Bronchial epithelial cell (primary cell): ENCODE data around the gene CHD9. TPM values are rescaled to one million over a fixed set of nuclear protein-coding genes. Genes with fewer than 3 reads are reported as not detected.

ENCODE experiments used
- DNase-seq: peaks from one replicate; pipeline ENCODE4 v3.0.0-alpha.2; 2010; ENCODE audit warnings: low read depth
- FAIRE-seq: peaks from 2 replicates; lab custom pipeline; 2011; peaks lifted over from hg19 to GRCh38; lab: Jason Lieb, UNC
- H3K27me3 ChIP-seq: 2 replicates; pipeline ENCODE4 v1.5.1; 2011; ENCODE audit warnings: low read length; ENCODE audit not compliant: control insufficient read depth, insufficient read depth
- H3K36me3 ChIP-seq: 2 replicates; pipeline ENCODE4 v1.5.1; 2011; ENCODE audit warnings: low read length; ENCODE audit not compliant: control insufficient read depth, insufficient read depth
- H3K4me3 ChIP-seq: 2 replicates; pipeline ENCODE4 v1.5.1; 2011; ENCODE audit warnings: mild to moderate bottlenecking, low read depth, low read length, control low read depth
- total RNA-seq: library from RNA; depleted of rRNA; stranded (reverse); fragments of >200 nt; gene quantifications from 2 replicates; pipeline ENCODE4 v1.2.1, GENCODE V29; 2014
- TF ChIP-seq, protein P1 (sequence below): IDR thresholded peaks from 2 replicates; pipeline ENCODE4 v1.5.1; 2011; ENCODE audit warnings: mild to moderate bottlenecking, moderate library complexity, low read length, control low read depth, inconsistent platforms; ENCODE audit not compliant: insufficient read depth, severe bottlenecking

The CHD9 gene
- total RNA-seq, 1 donor from 2014 or later = 35.3 TPM

DNA sequence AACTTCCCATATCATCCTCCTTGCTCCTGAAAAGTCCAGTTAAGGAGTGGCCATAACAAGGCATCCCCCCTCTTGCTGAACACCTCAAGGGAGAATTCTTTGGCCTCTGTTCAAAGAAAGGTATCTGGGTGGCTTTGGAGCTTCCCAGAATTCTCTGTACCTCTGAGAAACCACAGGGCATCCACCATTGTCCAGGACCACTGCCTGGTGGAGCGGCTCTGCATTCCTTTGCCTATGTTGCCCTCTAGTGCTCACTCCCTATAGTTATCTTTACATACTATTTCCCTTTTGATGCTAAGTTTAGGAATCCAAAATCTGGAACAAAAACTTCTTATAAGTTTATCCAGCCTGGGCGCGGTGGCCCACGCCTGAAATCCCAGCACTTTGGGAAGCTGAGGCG is 32.4 kb upstream of the CHD9 start:
- peak; percentile 47 for DNase-seq
- no peaks in the 10 kb centered on the region for H3K27me3 ChIP-seq
- no peak overlapping the region for H3K4me3 ChIP-seq
- no peak for FAIRE-seq
- H3K36me3 ChIP-seq = no peaks in the 10 kb centered on the region
- TF ChIP-seq, protein P1, sequence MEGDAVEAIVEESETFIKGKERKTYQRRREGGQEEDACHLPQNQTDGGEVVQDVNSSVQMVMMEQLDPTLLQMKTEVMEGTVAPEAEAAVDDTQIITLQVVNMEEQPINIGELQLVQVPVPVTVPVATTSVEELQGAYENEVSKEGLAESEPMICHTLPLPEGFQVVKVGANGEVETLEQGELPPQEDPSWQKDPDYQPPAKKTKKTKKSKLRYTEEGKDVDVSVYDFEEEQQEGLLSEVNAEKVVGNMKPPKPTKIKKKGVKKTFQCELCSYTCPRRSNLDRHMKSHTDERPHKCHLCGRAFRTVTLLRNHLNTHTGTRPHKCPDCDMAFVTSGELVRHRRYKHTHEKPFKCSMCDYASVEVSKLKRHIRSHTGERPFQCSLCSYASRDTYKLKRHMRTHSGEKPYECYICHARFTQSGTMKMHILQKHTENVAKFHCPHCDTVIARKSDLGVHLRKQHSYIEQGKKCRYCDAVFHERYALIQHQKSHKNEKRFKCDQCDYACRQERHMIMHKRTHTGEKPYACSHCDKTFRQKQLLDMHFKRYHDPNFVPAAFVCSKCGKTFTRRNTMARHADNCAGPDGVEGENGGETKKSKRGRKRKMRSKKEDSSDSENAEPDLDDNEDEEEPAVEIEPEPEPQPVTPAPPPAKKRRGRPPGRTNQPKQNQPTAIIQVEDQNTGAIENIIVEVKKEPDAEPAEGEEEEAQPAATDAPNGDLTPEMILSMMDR = peak; percentile 61

DNA sequence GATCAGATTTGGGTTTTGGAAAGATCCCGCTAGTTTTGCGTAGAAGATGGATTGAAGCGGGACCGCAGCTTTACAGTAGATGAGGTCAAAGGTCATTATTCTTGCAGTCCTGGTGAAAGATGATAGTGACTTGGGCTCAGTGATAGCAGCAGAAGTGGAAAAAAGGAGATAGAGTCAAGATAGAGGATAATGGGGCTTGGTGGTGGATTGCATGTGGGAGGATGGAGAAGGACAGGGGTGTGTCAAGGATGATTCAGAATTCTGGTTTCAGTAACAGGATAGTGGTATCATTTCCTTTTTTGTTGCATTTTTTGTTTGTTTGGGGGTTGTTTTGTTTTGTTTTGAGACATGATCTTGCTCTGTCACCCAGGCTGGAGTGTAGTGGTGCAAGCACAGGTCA is 30.7 kb upstream of the CHD9 start:
- Histone ChIP-seq H3K4me3 (no peak overlapping the region), H3K36me3 (no peaks in the 10 kb centered on the region), H3K27me3 (no peaks in the 10 kb centered on the region)
- TF ChIP-seq, protein P1 = no peak
- DNase-seq = no peak
- FAIRE-seq = no peak

DNA sequence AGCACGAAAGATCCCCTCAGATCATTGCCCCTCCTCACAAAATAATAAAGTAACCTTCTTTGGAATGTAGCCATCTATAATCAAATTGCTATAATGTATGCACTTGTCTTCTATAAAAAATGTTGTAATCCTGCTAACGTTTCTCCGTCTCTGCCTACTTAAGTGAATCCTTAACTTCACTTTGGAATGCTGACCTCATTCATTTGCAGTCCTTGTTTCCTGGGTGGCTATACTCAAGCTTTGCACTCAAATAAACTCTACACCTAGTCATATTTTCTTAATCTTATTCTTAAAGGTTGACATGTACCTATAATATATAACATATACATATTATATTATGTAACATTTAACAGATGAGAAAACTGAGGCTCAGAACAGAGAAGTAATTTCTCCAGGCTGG is 24.8 kb upstream of the CHD9 start:
- no peaks in the 10 kb centered on the region for H3K36me3 ChIP-seq
- H3K4me3 ChIP-seq = no peak overlapping the region
- DNase-seq (no peak), FAIRE-seq (no peak)
- H3K27me3 ChIP-seq = no peaks in the 10 kb centered on the region
- TF ChIP-seq, protein P1 = no peak

DNA sequence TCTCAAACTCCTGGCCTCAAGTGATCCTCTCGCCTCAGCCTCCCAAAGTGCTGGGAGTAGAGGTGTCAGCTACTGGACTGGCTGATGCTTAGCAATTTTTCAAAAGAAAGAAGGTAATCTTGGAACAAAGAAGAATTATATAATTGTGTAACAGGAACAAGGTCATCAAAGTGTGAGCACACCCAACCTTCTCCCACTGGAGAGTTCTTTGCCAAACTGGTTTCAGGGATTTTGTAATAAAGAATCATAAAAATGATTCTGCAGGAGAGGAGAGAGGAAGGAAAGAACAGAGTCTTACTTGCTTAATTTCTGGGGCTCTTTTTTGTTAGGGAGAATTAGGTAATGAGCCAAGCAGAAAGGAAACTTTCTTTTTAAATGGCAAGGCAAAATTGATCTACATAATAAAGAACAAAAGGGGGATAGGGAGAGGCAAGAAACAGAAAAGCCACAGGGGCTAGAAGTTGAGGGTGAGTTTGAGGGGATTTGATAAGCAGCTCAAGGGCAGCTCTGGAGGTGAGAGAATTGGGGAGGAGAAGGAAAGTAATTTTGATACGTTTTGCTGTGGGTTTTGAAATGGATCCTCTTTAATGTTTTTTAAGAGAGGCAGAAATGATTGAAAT is 23.4 kb upstream of the CHD9 start:
- no peaks in the 10 kb centered on the region for H3K27me3 ChIP-seq
- no peak for FAIRE-seq
- DNase-seq = peak; percentile 57
- no peak overlapping the region for H3K4me3 ChIP-seq
- H3K36me3 ChIP-seq = no peaks in the 10 kb centered on the region
- TF ChIP-seq, protein P1 = no peak

DNA sequence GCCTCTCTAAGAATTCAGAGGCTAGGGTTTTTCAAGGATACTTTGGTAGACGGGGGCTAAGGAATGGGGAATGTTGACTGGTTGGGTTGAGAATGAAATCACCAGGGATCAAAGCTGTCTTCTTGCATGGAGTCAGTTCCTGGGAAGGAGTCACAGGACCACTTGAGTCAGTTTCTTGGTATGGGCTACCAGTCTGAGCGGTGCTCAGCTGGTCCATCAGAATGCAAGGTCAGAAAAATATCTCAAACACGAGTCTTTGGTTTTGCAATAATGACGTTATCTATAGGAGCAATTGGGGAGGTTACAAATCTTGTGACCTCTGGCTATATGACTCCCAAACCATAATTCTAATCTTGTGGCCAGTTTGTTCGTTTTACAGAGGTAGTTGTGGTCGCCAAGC is 20.5 kb upstream of the CHD9 start:
- no peak for FAIRE-seq
- no peaks in the 10 kb centered on the region for H3K27me3 ChIP-seq
- TF ChIP-seq, protein P1 = no peak
- no peak overlapping the region for H3K4me3 ChIP-seq
- DNase-seq = peak; percentile 72
- no peaks in the 10 kb centered on the region for H3K36me3 ChIP-seq

DNA sequence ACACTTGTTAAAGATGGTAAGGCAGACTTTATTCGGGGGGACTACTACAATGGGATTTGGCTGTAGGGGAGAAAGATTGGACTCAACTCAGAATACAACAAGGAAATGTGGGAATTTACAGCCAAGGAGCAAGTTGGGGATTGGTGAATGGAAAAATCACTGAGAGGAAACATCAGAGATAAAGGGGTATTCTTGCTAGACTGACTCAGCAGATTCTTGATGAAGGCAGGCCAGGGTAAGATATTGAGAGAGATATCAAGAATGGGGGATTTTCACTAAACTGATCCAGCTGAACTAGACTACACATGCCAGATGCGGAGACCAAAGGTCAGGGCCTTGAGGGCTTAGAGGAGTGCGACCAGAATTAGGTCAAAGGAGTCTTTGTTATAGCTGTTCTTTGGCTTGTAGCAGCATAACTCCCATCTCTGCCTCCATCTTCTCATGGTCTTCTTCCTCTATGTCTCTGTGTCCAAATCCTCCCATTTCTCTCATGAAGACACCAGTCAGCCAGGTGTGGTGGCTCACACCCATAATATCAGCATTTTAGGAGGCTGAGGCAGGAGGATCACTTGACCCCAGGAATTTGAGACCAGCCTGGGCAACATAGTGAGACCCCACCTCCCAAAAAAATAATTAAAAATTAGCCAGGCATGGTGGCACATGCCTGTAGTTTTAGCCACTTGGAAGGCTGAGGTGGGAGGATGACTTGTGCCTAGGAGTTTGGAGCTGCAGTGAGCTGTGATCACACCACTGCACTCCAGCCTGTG is 19.4 kb upstream of the CHD9 start:
- TF ChIP-seq, protein P1 = no peak
- DNase-seq (no peak), FAIRE-seq (no peak)
- Histone ChIP-seq H3K27me3 (no peaks in the 10 kb centered on the region), H3K36me3 (no peaks in the 10 kb centered on the region), H3K4me3 (no peak overlapping the region)
